Fibroblast of pulmonary artery (primary cell): ENCODE data around the gene OPRD1.
"Not testable (repeated sequence)": the region's sequence is repeated elsewhere in the genome, so short reads cannot be mapped to it uniquely, and the experiment has no call there.

Experiments used
- DNase-seq: peaks from one replicate; pipeline ENCODE4 v3.0.0-alpha.2; 2010; ENCODE audit warnings: low read depth
- H3K4me3 ChIP-seq: replicated peaks from 2 replicates; pipeline ENCODE4 v1.5.1; 2011; ENCODE audit warnings: low read depth, mild to moderate bottlenecking, control low read depth, low read length, moderate library complexity
- CTCF ChIP-seq: IDR thresholded peaks from 2 replicates; pipeline ENCODE4 v1.5.1; 2011; ENCODE audit warnings: mild to moderate bottlenecking, control low read depth, low read length, inconsistent platforms; ENCODE audit errors: missing control alignments

OPRD1 gene

GRCh38 chr1:28813931-28814465 is 2.0 kb downstream of the OPRD1 start:
- no peak for TF ChIP-seq CTCF
- no peak overlapping the region for H3K4me3 ChIP-seq
- no peak for DNase-seq

- DNase-seq = no peak
- H3K4me3 ChIP-seq = no peak overlapping the region
- TF ChIP-seq CTCF = no peak
These were observed 3.7 kb downstream of the OPRD1 start for GRCh38 chr1:28815533-28816185.

GRCh38 chr1:28817133-28817532 is 5.2 kb downstream of the OPRD1 start:
- TF ChIP-seq CTCF = no peak
- H3K4me3 ChIP-seq = no peak overlapping the region
- no peak for DNase-seq

- no peak for DNase-seq
- H3K4me3 ChIP-seq = no peak overlapping the region
- no peak for TF ChIP-seq CTCF
These were observed 7.0 kb downstream of the OPRD1 start for GRCh38 chr1:28819020-28819419.

GRCh38 chr1:28822799-28823198 is 10.8 kb downstream of the OPRD1 start:
- no peak overlapping the region for H3K4me3 ChIP-seq
- DNase-seq = no peak
- no peak for TF ChIP-seq CTCF

GRCh38 chr1:28824061-28824460 is 12.1 kb downstream of the OPRD1 start:
- H3K4me3 ChIP-seq, DNase-seq: not testable (repeated sequence)

GRCh38 chr1:28828227-28828858 is 16.4 kb downstream of the OPRD1 start:
- not testable (repeated sequence) for DNase-seq, H3K4me3 ChIP-seq

- H3K4me3 ChIP-seq = no peak overlapping the region
- no peak for DNase-seq
- no peak for TF ChIP-seq CTCF
These were observed 18.8 kb downstream of the OPRD1 start for GRCh38 chr1:28830814-28831213.
